HEK293T (cell line): Measurements from ENCODE around the gene PTPRG.

ENCODE experiments used
- CTCF ChIA-PET: fragments of 350-600 bp; formaldehyde crosslinking; extraction: SDS; loops from one replicate; lab custom pipeline; 2021; ENCODE audit warnings: antibody characterized with exemption, inconsistent platforms; lab: Yijun Ruan, JAX
- POLR2A ChIA-PET: fragments of 350-600 bp; formaldehyde crosslinking; extraction: SDS; loops from one replicate; lab custom pipeline; 2020; ENCODE audit warnings: antibody characterized with exemption, inconsistent platforms; lab: Yijun Ruan, JAX
- DNase-seq: peaks from one replicate; pipeline ENCODE4 v3.0.0; 2012; ENCODE audit warnings: mixed read lengths; ENCODE audit errors: extremely low spot score
- ARNT ChIP-seq: fragments of 450-650 bp; IDR thresholded peaks from 2 replicates; pipeline ENCODE4 v1.6.1; 2017; ENCODE audit warnings: mild to moderate bottlenecking
- BHLHE40 ChIP-seq: fragments of 450-650 bp; IDR thresholded peaks from 2 replicates; pipeline ENCODE4 v1.6.1; 2016; ENCODE audit warnings: mild to moderate bottlenecking, moderate library complexity, borderline replicate concordance
- CTBP1 ChIP-seq: fragments of 450-650 bp; IDR thresholded peaks from 2 replicates; pipeline ENCODE4 v1.6.1; 2016; ENCODE audit warnings: borderline replicate concordance
- ELF4 ChIP-seq: fragments of 450-650 bp; IDR thresholded peaks from 2 replicates; pipeline ENCODE4 v1.6.1; 2017; ENCODE audit warnings: antibody characterized with exemption
- FOXA1 ChIP-seq: fragments of 450-650 bp; IDR thresholded peaks from 2 replicates; pipeline ENCODE4 v1.6.1; 2016; ENCODE audit warnings: mild to moderate bottlenecking
- FOXK2 ChIP-seq: fragments of 450-650 bp; IDR thresholded peaks from 2 replicates; pipeline ENCODE4 v1.6.1; 2016; ENCODE audit warnings: mild to moderate bottlenecking
- FOXM1 ChIP-seq: fragments of 450-650 bp; IDR thresholded peaks from 2 replicates; pipeline ENCODE4 v1.6.1; 2017; ENCODE audit warnings: mild to moderate bottlenecking, borderline replicate concordance
- HDGF ChIP-seq: fragments of 450-650 bp; IDR thresholded peaks from 2 replicates; pipeline ENCODE4 v1.6.1; 2017; ENCODE audit warnings: antibody characterized with exemption, borderline replicate concordance
- L3MBTL2 ChIP-seq: fragments of 450-650 bp; conservative IDR thresholded peaks from 2 replicates; pipeline ENCODE4 v1.6.1; 2016; ENCODE audit warnings: mild to moderate bottlenecking
- LEF1 ChIP-seq: fragments of 450-650 bp; IDR thresholded peaks from 2 replicates; pipeline ENCODE4 v1.6.1; 2017; ENCODE audit warnings: mild to moderate bottlenecking, borderline replicate concordance
- NFRKB ChIP-seq: fragments of 450-650 bp; IDR thresholded peaks from 2 replicates; pipeline ENCODE4 v1.6.1; 2016; ENCODE audit warnings: mild to moderate bottlenecking, moderate library complexity
- PKNOX1 ChIP-seq: fragments of 450-650 bp; IDR thresholded peaks from 2 replicates; pipeline ENCODE4 v1.6.1; 2016
- SP1 ChIP-seq: fragments of 450-650 bp; IDR thresholded peaks from 2 replicates; pipeline ENCODE4 v1.6.1; 2017
- SUZ12 ChIP-seq: fragments of 450-650 bp; IDR thresholded peaks from 2 replicates; pipeline ENCODE4 v1.6.1; 2016; ENCODE audit warnings: mild to moderate bottlenecking
- TARDBP ChIP-seq: fragments of 450-650 bp; IDR thresholded peaks from 2 replicates; pipeline ENCODE4 v1.6.1; 2016
- ZNF384 ChIP-seq: fragments of 450-650 bp; IDR thresholded peaks from 2 replicates; pipeline ENCODE4 v1.6.1; 2016

PTPRG gene

GRCh38 chr3:61571516-61572336 lies 10.4 kb downstream of the PTPRG start:
- no peak for DNase-seq
- ChIA-PET CTCF (interaction anchor here (0.6 kb wide), 1 partner anchor 109 kb away, joined by 3 read pairs; no protein-coding TSS in a partner anchor), POLR2A (no interaction called here)
- TF ChIP-seq BHLHE40 (no peak), ELF4 (no peak), SP1 (no peak), L3MBTL2 (no peak), FOXK2 (no peak), PKNOX1 (no peak; the same call in none of the 2 replicates), SUZ12 (no peak), HDGF (no peak), LEF1 (no peak), NFRKB (no peak), FOXM1 (no peak), FOXA1 (no peak), CTBP1 (no peak), ARNT (no peak), ZNF384 (no peak), TARDBP (no peak)

- ChIA-PET CTCF (no interaction called here), POLR2A (no interaction called here)
- DNase-seq: no peak
Observed at GRCh38 chr3:61572879-61573278, 11.5 kb downstream of the PTPRG start.

GRCh38 chr3:61573441-61573840 lies 12.1 kb downstream of the PTPRG start:
- POLR2A ChIA-PET: interaction anchor here (0.6 kb wide), 1 partner anchor 12 kb away, joined by 3 read pairs; the partner anchor contains the start of gene PTPRG
- no peak for DNase-seq
- CTCF ChIA-PET: no interaction called here
- TF ChIP-seq LEF1: no peak
- TF ChIP-seq ARNT: no peak
- TF ChIP-seq FOXK2: no peak
- TF ChIP-seq L3MBTL2: no peak
- no peak for TF ChIP-seq HDGF

More at GRCh38 chr3:61572879-61573278, 11.5 kb downstream of the PTPRG start:
- no peak for TF ChIP-seq FOXM1
- TF ChIP-seq ELF4: no peak
- TF ChIP-seq SUZ12: no peak
- TF ChIP-seq TARDBP: no peak
- no peak for TF ChIP-seq BHLHE40
- no peak for TF ChIP-seq SP1
- no peak for TF ChIP-seq CTBP1
- TF ChIP-seq PKNOX1: no peak
- TF ChIP-seq LEF1: no peak
- no peak for TF ChIP-seq FOXA1
- TF ChIP-seq HDGF: no peak

- ChIA-PET CTCF (interaction anchor here (0.6 kb wide), 1 partner anchor 614 kb away, joined by 6 read pairs; no protein-coding TSS in a partner anchor), POLR2A (no interaction called here)
- no peak for DNase-seq
- no peak for TF ChIP-seq PKNOX1
- TF ChIP-seq ARNT: no peak
- TF ChIP-seq SUZ12: no peak
Observed at GRCh38 chr3:61574854-61575253, 13.5 kb downstream of the PTPRG start.

- TF ChIP-seq ELF4 (no peak), BHLHE40 (no peak), PKNOX1 (no peak), SUZ12 (no peak), FOXM1 (no peak), ARNT (no peak), FOXK2 (no peak), NFRKB (no peak), L3MBTL2 (no peak), FOXA1 (no peak), TARDBP (no peak), CTBP1 (no peak)
- DNase-seq: no peak
- ChIA-PET POLR2A (interaction anchor here (1.3 kb wide), 1 partner anchor 15 kb away, joined by 3 read pairs; the partner anchor contains the start of gene PTPRG), CTCF (interaction anchor here (0.6 to 1.0 kb wide), 3 partner anchors 12 to 194 kb away, joined by 3 to 6 read pairs (median 5); no protein-coding TSS in a partner anchor)
Observed at GRCh38 chr3:61575893-61576292, 14.5 kb downstream of the PTPRG start.

- ChIA-PET CTCF (no interaction called here), POLR2A (no interaction called here)
- TF ChIP-seq ELF4: no peak
- TF ChIP-seq FOXM1: no peak
- no peak for TF ChIP-seq SUZ12
- no peak for TF ChIP-seq NFRKB
- no peak for TF ChIP-seq TARDBP
- TF ChIP-seq ZNF384: no peak
- no peak for TF ChIP-seq FOXA1
- no peak for TF ChIP-seq BHLHE40
- TF ChIP-seq CTBP1: no peak
- no peak for TF ChIP-seq LEF1
- TF ChIP-seq ARNT: no peak
- no peak for DNase-seq
Observed at GRCh38 chr3:61577760-61578159, 16.4 kb downstream of the PTPRG start.
